MCF 10A (cell line): ENCODE measurements around the gene NHLRC4. TPM values are rescaled to one million over a fixed set of nuclear protein-coding genes. Genes with fewer than 3 reads are reported as not detected.
A peak's percentile ranks its signal among the peaks of the same experiment; 100 is the strongest.

Experiments used
- BruUV-seq: library from RNA; stranded (reverse); fragments of 400-500 nt; replicated peaks from 2 replicates; lab custom pipeline; 2021; lab: Mats Ljungman, UMichigan
- CTCF ChIA-PET: fragments of 300-600 bp; sonication (Branson Sonifier 250); formaldehyde crosslinking; extraction: SDS; loops from one replicate; lab custom pipeline; 2021; ENCODE audit warnings: antibody characterized with exemption, inconsistent platforms; lab: Yijun Ruan, JAX
- POLR2A ChIA-PET: fragments of 300-600, 350-650 bp; sonication (Branson Sonifier 250); formaldehyde crosslinking; extraction: SDS; loops from one replicate; lab custom pipeline; 2020; ENCODE audit warnings: antibody characterized with exemption, inconsistent platforms; lab: Yijun Ruan, JAX
- DNase-seq: peaks from one replicate; pipeline ENCODE4 v3.0.0-alpha.2; 2018; ENCODE audit not compliant: unreplicated experiment
- H3K27ac Mint-ChIP-seq: one replicate; pipeline ENCODE4 v1.8.0; 2022; ENCODE audit warnings: mild to moderate bottlenecking, low read depth, mixed read lengths; ENCODE audit not compliant: unreplicated experiment
- H3K27me3 Mint-ChIP-seq: one replicate; pipeline ENCODE4 v1.8.0; 2022; ENCODE audit warnings: mixed read lengths; ENCODE audit not compliant: insufficient read depth, unreplicated experiment
- H3K36me3 Mint-ChIP-seq: one replicate; pipeline ENCODE4 v1.8.0; 2022; ENCODE audit warnings: mild to moderate bottlenecking, moderate library complexity, mixed read lengths; ENCODE audit not compliant: insufficient read depth, unreplicated experiment
- H3K4me1 Mint-ChIP-seq: one replicate; pipeline ENCODE4 v1.8.0; 2022; ENCODE audit warnings: mixed read lengths; ENCODE audit not compliant: insufficient read depth, unreplicated experiment
- H3K4me3 Mint-ChIP-seq: one replicate; pipeline ENCODE4 v1.8.0; 2022; ENCODE audit warnings: mild to moderate bottlenecking, moderate library complexity, mixed read lengths; ENCODE audit not compliant: unreplicated experiment
- H3K9me3 Mint-ChIP-seq: one replicate; pipeline ENCODE4 v1.8.0; 2022; ENCODE audit warnings: mixed read lengths; ENCODE audit not compliant: unreplicated experiment
- intact Hi-C: fragments of 100-400 bp; cut with micrococcal nuclease; formaldehyde crosslinking; loops from 2 replicates; pipeline ENCODE4 v1.14.1; 2022
- total RNA-seq: library from RNA; stranded (reverse); gene quantifications from 2 replicates; pipeline ENCODE4 v1.2.3, GENCODE V29; 2022
- TF ChIP-seq, protein P1 (sequence below): fragments of 200-600 bp; IDR thresholded peaks from one replicate; pipeline ENCODE4 v1.8.0; 2022; ENCODE audit warnings: antibody characterized with exemption, mild to moderate bottlenecking; ENCODE audit not compliant: unreplicated experiment

The NHLRC4 gene
- total RNA-seq, 1 experiment from 2014 or later: not detected

DNA sequence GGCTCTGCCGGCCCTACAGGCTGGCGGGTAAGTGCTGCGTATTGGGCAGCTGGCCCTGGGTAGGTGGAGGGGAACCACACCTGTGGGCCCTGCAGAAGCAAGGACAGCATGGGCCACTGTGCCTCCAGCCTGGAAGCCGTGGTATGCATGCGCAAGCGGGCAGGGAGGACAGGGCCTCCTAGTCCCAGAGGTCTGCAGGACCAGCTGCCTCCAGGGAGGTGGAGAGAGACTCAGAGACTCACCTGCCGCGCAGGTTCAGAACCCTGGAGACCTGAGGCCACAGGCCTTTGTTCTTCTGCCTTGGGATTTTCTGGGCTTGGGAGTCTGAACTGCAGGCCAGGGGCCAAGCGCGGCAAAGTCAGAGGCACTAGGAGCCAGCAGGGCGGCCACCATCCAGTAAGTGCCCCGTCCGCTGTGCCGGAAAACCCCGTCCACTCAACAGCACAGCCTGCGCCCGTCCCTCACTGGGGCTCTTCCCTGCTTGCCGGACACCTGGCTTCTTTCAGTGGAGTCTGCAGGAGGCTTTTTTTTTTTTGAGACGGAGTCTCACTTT lies 14.2 kb downstream of the NHLRC4 start:
- TF ChIP-seq, protein P1, sequence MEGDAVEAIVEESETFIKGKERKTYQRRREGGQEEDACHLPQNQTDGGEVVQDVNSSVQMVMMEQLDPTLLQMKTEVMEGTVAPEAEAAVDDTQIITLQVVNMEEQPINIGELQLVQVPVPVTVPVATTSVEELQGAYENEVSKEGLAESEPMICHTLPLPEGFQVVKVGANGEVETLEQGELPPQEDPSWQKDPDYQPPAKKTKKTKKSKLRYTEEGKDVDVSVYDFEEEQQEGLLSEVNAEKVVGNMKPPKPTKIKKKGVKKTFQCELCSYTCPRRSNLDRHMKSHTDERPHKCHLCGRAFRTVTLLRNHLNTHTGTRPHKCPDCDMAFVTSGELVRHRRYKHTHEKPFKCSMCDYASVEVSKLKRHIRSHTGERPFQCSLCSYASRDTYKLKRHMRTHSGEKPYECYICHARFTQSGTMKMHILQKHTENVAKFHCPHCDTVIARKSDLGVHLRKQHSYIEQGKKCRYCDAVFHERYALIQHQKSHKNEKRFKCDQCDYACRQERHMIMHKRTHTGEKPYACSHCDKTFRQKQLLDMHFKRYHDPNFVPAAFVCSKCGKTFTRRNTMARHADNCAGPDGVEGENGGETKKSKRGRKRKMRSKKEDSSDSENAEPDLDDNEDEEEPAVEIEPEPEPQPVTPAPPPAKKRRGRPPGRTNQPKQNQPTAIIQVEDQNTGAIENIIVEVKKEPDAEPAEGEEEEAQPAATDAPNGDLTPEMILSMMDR: no peak
- ChIA-PET CTCF (interaction anchor here (0.6 to 1.5 kb wide), 3 partner anchors 9 to 509 kb away, joined by 3 to 4 read pairs (median 3); no protein-coding TSS in a partner anchor), POLR2A (interaction anchor here (0.8 kb wide), 1 partner anchor 9 kb away, joined by 3 read pairs; the partner anchor contains the start of gene RAB40C)
- no peaks in the 10 kb centered on the region for H3K27me3 Mint-ChIP-seq
- DNase-seq: no peak
- intact Hi-C loops: no loop called here
- H3K4me3 Mint-ChIP-seq: no peak overlapping the region
- H3K9me3 Mint-ChIP-seq: no peaks in the 10 kb centered on the region
- H3K4me1 Mint-ChIP-seq: no peaks in the 10 kb centered on the region
- no TSS peak for BruUV-seq
- H3K27ac Mint-ChIP-seq: no peak overlapping the region
- H3K36me3 Mint-ChIP-seq: peaks cover 13% of the 10 kb centered on the region

GRCh38 chr16:582218-582613 lies 15.4 kb downstream of the NHLRC4 start:
- intact Hi-C loops: no loop called here
- H3K27ac Mint-ChIP-seq: no peak overlapping the region
- CTCF ChIA-PET: interaction anchor here (0.6 kb wide), 3 partner anchors 46 to 449 kb away, joined by 3 to 5 read pairs (median 3); no protein-coding TSS in a partner anchor
- POLR2A ChIA-PET: interaction anchor here (0.8 to 1.5 kb wide), 2 partner anchors 10 to 12 kb away, joined by 3 to 4 read pairs; no protein-coding TSS in a partner anchor
- BruUV-seq: no TSS peak
- TF ChIP-seq, protein P1: no peak
- H3K4me3 Mint-ChIP-seq: no peak overlapping the region
- no peaks in the 10 kb centered on the region for H3K4me1 Mint-ChIP-seq
- H3K36me3 Mint-ChIP-seq: peaks cover 11% of the 10 kb centered on the region
- no peaks in the 10 kb centered on the region for H3K9me3 Mint-ChIP-seq
- DNase-seq: no peak
- H3K27me3 Mint-ChIP-seq: no peaks in the 10 kb centered on the region

DNA sequence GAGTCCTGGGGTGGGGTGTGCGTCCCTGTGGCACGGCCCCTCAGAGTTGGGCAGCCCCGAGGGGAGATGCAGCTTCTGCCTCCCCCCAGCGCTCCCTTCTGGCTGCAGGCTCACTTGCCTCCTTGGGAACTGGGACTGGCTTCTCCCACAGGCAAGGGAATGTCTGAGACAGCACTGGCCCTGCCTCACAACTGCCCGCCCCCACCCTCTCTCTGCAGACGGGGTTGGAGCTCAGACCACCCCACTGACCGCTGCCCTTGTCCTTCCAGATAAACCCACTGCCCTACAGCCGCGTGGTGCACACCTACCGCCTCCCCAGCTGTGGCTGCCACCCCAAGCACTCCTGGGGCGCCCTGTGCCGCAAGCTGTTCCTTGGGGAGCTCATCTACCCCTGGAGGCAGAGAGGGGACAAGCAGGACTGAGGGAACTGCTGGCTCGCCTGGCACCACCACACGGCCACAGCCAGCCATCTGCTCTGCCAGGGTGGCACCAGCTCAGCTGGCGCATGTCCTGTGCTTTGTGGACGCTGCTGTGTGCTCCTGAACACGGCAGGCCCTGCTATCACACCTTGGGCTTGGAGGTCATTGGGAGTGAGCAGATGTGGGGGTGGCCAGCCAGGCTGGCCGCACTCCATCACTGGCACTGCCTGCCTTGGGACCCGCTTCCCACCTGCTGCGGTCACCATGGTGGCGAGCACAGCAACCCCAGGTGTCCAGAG lies 16.0 kb downstream of the NHLRC4 start:
- no peak for DNase-seq
- CTCF ChIA-PET: interaction anchor here (0.6 kb wide), 2 partner anchors 107 to 450 kb away, joined by 3 to 5 read pairs; no protein-coding TSS in a partner anchor
- POLR2A ChIA-PET: interaction anchor here (0.8 to 1.5 kb wide), 2 partner anchors 10 to 12 kb away, joined by 3 to 4 read pairs; no protein-coding TSS in a partner anchor
- Mint-ChIP-seq H3K27me3 (no peaks in the 10 kb centered on the region), H3K4me1 (no peaks in the 10 kb centered on the region), H3K4me3 (no peak overlapping the region), H3K27ac (no peak overlapping the region), H3K9me3 (no peaks in the 10 kb centered on the region), H3K36me3 (peaks cover 14% of the 10 kb centered on the region)
- TF ChIP-seq, protein P1: no peak
- no TSS peak for BruUV-seq
- intact Hi-C loops: no loop called here

DNA sequence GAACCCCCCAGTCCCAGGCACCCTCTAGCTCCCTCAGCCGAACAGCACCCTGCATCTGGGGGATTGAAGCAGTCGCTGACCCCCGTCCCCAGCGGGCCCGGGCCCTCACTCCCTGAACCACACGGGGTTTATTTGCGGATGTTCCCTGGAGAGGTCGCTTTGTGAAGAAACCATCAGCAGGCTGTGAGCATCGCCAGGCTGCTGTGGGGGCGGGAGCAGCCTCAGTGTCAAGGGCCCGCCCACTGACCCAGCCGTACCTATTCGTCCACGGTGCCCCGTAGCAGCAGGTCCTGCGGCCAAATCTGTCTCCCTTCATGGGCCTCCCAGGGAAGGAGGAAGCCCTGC lies 16.6 kb downstream of the NHLRC4 start:
- no peaks in the 10 kb centered on the region for H3K27me3 Mint-ChIP-seq
- BruUV-seq: TSS peak; percentile 29
- intact Hi-C loops: no loop called here

More for the DNA sequence above, 16.6 kb downstream of the NHLRC4 start:
- no peak overlapping the region for H3K27ac Mint-ChIP-seq
- ChIA-PET POLR2A (no interaction called here), CTCF (no interaction called here)
- peaks cover 20% of the 10 kb centered on the region for H3K36me3 Mint-ChIP-seq
- no peaks in the 10 kb centered on the region for H3K4me1 Mint-ChIP-seq
- H3K4me3 Mint-ChIP-seq: no peak overlapping the region
- TF ChIP-seq, protein P1: no peak
- no peaks in the 10 kb centered on the region for H3K9me3 Mint-ChIP-seq
- DNase-seq: no peak
